HEK293 (cell line): ENCODE measurements around the gene SLC6A4.

Experiments used
- CTCF ChIA-PET: fragments of 350-600 bp; formaldehyde crosslinking; extraction: SDS; loops from one replicate; lab custom pipeline; 2021; ENCODE audit warnings: antibody characterized with exemption; lab: Yijun Ruan, JAX
- POLR2A ChIA-PET: fragments of 300-600 bp; formaldehyde crosslinking; extraction: SDS; loops from one replicate; lab custom pipeline; 2020; ENCODE audit warnings: antibody characterized with exemption, inconsistent platforms; lab: Yijun Ruan, JAX
- H3K27ac ChIP-seq: fragments of 200-500 bp; sonication (Bioruptor generic); 2 replicates; pipeline ENCODE4 v1.5.1; 2014; ENCODE audit warnings: low read depth, low read length, control low read depth, inconsistent platforms; ENCODE audit errors: extremely low read depth
- H3K36me3 ChIP-seq, 2 experiments: fragments of 200-500 bp in 1 of 2; sonication (Bioruptor generic) in 1 of 2; 1 replicate in 1 of 2; 2 replicates in 1 of 2; pipeline ENCODE4 v1.5.1; 2014 to 2017; ENCODE audit warnings: inconsistent platforms in 2 of 2, low read length in 2 of 2; ENCODE audit not compliant: control insufficient read depth in 2 of 2, insufficient read depth in 1 of 2
- H3K4me1 ChIP-seq: fragments of 200-500 bp; sonication (Bioruptor generic); 2 replicates; pipeline ENCODE4 v1.5.1; 2014; ENCODE audit warnings: mild to moderate bottlenecking, low read length, inconsistent platforms; ENCODE audit not compliant: control insufficient read depth, insufficient read depth
- H3K4me3 ChIP-seq: 2 replicates; pipeline ENCODE4 v1.5.1; 2011; ENCODE audit warnings: low read depth, mild to moderate bottlenecking, control low read depth, low read length, moderate library complexity
- H3K9me3 ChIP-seq: fragments of 200-500 bp; sonication (Bioruptor generic); 2 replicates; pipeline ENCODE4 v1.5.1; 2014; ENCODE audit warnings: low read depth, low read length, inconsistent platforms; ENCODE audit not compliant: control insufficient read depth, insufficient read depth
- FEZF1 ChIP-seq: fragments of 450-650 bp; formaldehyde crosslinking; IDR thresholded peaks from 2 replicates; pipeline ENCODE4 v1.5.1; 2016; ENCODE audit warnings: missing biosample characterization, missing genetic modification characterization
- GFI1B ChIP-seq: fragments of 450-650 bp; formaldehyde crosslinking; IDR thresholded peaks from 2 replicates; pipeline ENCODE4 v1.5.1; 2016; ENCODE audit warnings: missing biosample characterization, missing genetic modification characterization
- GLI2 ChIP-seq: fragments of 450-650 bp; formaldehyde crosslinking; IDR thresholded peaks from 2 replicates; pipeline ENCODE4; 2017; ENCODE audit warnings: missing biosample characterization, missing genetic modification characterization, low read depth, borderline replicate concordance
- HOXD13 ChIP-seq: sonication (generic); formaldehyde crosslinking; IDR thresholded peaks from 2 replicates; pipeline ENCODE4 v1.8.0; 2022; ENCODE audit warnings: missing genetic modification reagents, borderline replicate concordance
- SETDB1 ChIP-seq: IDR thresholded peaks from one replicate; pipeline ENCODE4 v1.6.1; 2017; ENCODE audit warnings: mild to moderate bottlenecking, low read length, moderate library complexity, mixed read lengths; ENCODE audit not compliant: insufficient read length
- SP2 ChIP-seq: fragments of 450-650 bp; formaldehyde crosslinking; IDR thresholded peaks from 2 replicates; pipeline ENCODE4 v1.5.1; 2016; ENCODE audit warnings: missing biosample characterization, missing genetic modification characterization
- SP7 ChIP-seq: fragments of 450-650 bp; formaldehyde crosslinking; IDR thresholded peaks from 2 replicates; pipeline ENCODE4 v1.5.1; 2016; ENCODE audit warnings: missing biosample characterization, missing genetic modification characterization
- ZBTB17 ChIP-seq: fragments of 450-650 bp; formaldehyde crosslinking; IDR thresholded peaks from 2 replicates; pipeline ENCODE4 v1.5.1; 2016; ENCODE audit warnings: missing biosample characterization, missing genetic modification characterization
- ZBTB7A ChIP-seq: fragments of 450-650 bp; formaldehyde crosslinking; IDR thresholded peaks from 2 replicates; pipeline ENCODE4 v1.5.1; 2016; ENCODE audit warnings: low read depth, missing biosample characterization, missing genetic modification characterization
- ZFHX2 ChIP-seq: fragments of 450-650 bp; formaldehyde crosslinking; conservative IDR thresholded peaks from 2 replicates; pipeline ENCODE4 v1.5.1; 2016; ENCODE audit warnings: missing biosample characterization, missing genetic modification characterization
- ZFP3 ChIP-seq: fragments of 450-650 bp; formaldehyde crosslinking; IDR thresholded peaks from 2 replicates; pipeline ENCODE4 v1.5.1; 2016; ENCODE audit warnings: low read depth, missing biosample characterization, missing genetic modification characterization
- ZFP41 ChIP-seq: fragments of 450-650 bp; formaldehyde crosslinking; IDR thresholded peaks from 2 replicates; pipeline ENCODE4 v1.5.1; 2016; ENCODE audit warnings: missing biosample characterization, missing genetic modification characterization, borderline replicate concordance
- ZNF138 ChIP-seq: fragments of 450-650 bp; formaldehyde crosslinking; IDR thresholded peaks from 2 replicates; pipeline ENCODE4 v1.5.1; 2016; ENCODE audit warnings: missing biosample characterization, missing genetic modification characterization, borderline replicate concordance
- ZNF157 ChIP-seq: fragments of 450-650 bp; formaldehyde crosslinking; IDR thresholded peaks from 2 replicates; pipeline ENCODE4 v1.5.1; 2016; ENCODE audit warnings: missing biosample characterization, missing genetic modification characterization
- ZNF18 ChIP-seq: fragments of 450-650 bp; formaldehyde crosslinking; IDR thresholded peaks from 2 replicates; pipeline ENCODE4 v1.5.1; 2016; ENCODE audit warnings: missing biosample characterization, missing genetic modification characterization
- ZNF19 ChIP-seq: fragments of 450-650 bp; formaldehyde crosslinking; IDR thresholded peaks from 2 replicates; pipeline ENCODE4; 2016; ENCODE audit warnings: missing biosample characterization, missing genetic modification characterization, low read depth
- ZNF24 ChIP-seq: fragments of 450-650 bp; formaldehyde crosslinking; IDR thresholded peaks from 2 replicates; pipeline ENCODE4 v1.5.1; 2016; ENCODE audit warnings: missing biosample characterization, missing genetic modification characterization
- ZNF292 ChIP-seq: fragments of 450-650 bp; formaldehyde crosslinking; IDR thresholded peaks from 2 replicates; pipeline ENCODE4 v1.5.1; 2016; ENCODE audit warnings: low read depth, missing biosample characterization, missing genetic modification characterization, borderline replicate concordance
- ZNF350 ChIP-seq: fragments of 450-650 bp; formaldehyde crosslinking; IDR thresholded peaks from 2 replicates; pipeline ENCODE4 v1.5.0; 2017; ENCODE audit warnings: missing biosample characterization, mild to moderate bottlenecking, missing genetic modification characterization
- ZNF366 ChIP-seq: fragments of 450-650 bp; formaldehyde crosslinking; conservative IDR thresholded peaks from 2 replicates; pipeline ENCODE4 v1.5.1; 2016; ENCODE audit warnings: missing biosample characterization, missing genetic modification characterization
- ZNF37A ChIP-seq: fragments of 450-650 bp; IDR thresholded peaks from 2 replicates; pipeline ENCODE4 v1.5.1; 2018; ENCODE audit warnings: missing biosample characterization, missing genetic modification characterization
- ZNF473 ChIP-seq: fragments of 450-650 bp; formaldehyde crosslinking; IDR thresholded peaks from 2 replicates; pipeline ENCODE4 v1.5.1; 2017; ENCODE audit warnings: missing biosample characterization, missing genetic modification characterization
- ZNF518A ChIP-seq: fragments of 450-650 bp; formaldehyde crosslinking; conservative IDR thresholded peaks from 2 replicates; pipeline ENCODE4 v1.5.1; 2016; ENCODE audit warnings: low read depth, missing biosample characterization, missing genetic modification characterization
- ZNF521 ChIP-seq: fragments of 450-650 bp; formaldehyde crosslinking; IDR thresholded peaks from 2 replicates; pipeline ENCODE4 v1.5.1; 2017; ENCODE audit warnings: missing biosample characterization, mild to moderate bottlenecking, missing genetic modification characterization
- ZNF585B ChIP-seq: fragments of 450-650 bp; formaldehyde crosslinking; IDR thresholded peaks from 2 replicates; pipeline ENCODE4 v1.5.1; 2016; ENCODE audit warnings: missing biosample characterization, missing genetic modification characterization
- ZNF610 ChIP-seq: fragments of 450-650 bp; formaldehyde crosslinking; IDR thresholded peaks from 2 replicates; pipeline ENCODE4 v1.5.1; 2016; ENCODE audit warnings: missing biosample characterization, missing genetic modification characterization, borderline replicate concordance
- ZNF624 ChIP-seq: fragments of 450-650 bp; formaldehyde crosslinking; IDR thresholded peaks from 2 replicates; pipeline ENCODE4 v1.5.1; 2017; ENCODE audit warnings: missing biosample characterization, missing genetic modification characterization
- ZNF645 ChIP-seq: fragments of 450-650 bp; formaldehyde crosslinking; IDR thresholded peaks from 2 replicates; pipeline ENCODE4; 2016; ENCODE audit warnings: missing biosample characterization, missing genetic modification characterization
- ZNF654 ChIP-seq: fragments of 450-650 bp; formaldehyde crosslinking; IDR thresholded peaks from 2 replicates; pipeline ENCODE4 v1.5.1; 2016; ENCODE audit warnings: low read depth, missing biosample characterization, missing genetic modification characterization
- ZNF707 ChIP-seq: fragments of 450-650 bp; formaldehyde crosslinking; IDR thresholded peaks from 2 replicates; pipeline ENCODE4 v1.5.1; 2016; ENCODE audit warnings: missing biosample characterization, missing genetic modification characterization
- ZNF76 ChIP-seq: fragments of 450-650 bp; formaldehyde crosslinking; IDR thresholded peaks from 2 replicates; pipeline ENCODE4; 2016; ENCODE audit warnings: low read depth, missing biosample characterization, missing genetic modification characterization, borderline replicate concordance
- ZNF785 ChIP-seq: fragments of 450-650 bp; formaldehyde crosslinking; IDR thresholded peaks from 2 replicates; pipeline ENCODE4 v1.5.1; 2016; ENCODE audit warnings: missing biosample characterization, missing genetic modification characterization

Gene SLC6A4

GRCh38 chr17:30249460-30249859 is 14.0 kb upstream of the SLC6A4 start:
- no peak for TF ChIP-seq ZNF24 (tag by site-specific recombination)
- TF ChIP-seq ZBTB17 (tag by site-specific recombination), result no peak
- TF ChIP-seq ZNF654, result no peak
- no peak for TF ChIP-seq ZNF138 (tag by site-specific recombination)
- TF ChIP-seq ZNF366 (tag by site-specific recombination), result no peak
- TF ChIP-seq SETDB1, result no peak
- no peak for TF ChIP-seq ZNF350 (tag by site-specific recombination)
- TF ChIP-seq ZNF18 (tag by site-specific recombination), result no peak
- TF ChIP-seq HOXD13 (CRISPR knock-in tag), result no peak
- no peak for TF ChIP-seq FEZF1 (tag by site-specific recombination)
- TF ChIP-seq GFI1B (tag by site-specific recombination), result no peak
- no peak for TF ChIP-seq ZBTB7A (tag by site-specific recombination)
- TF ChIP-seq ZNF521 (tag by site-specific recombination), result no peak
- no peak for TF ChIP-seq ZNF610 (tag by site-specific recombination)
- TF ChIP-seq ZNF473 (tag by site-specific recombination), result no peak
- TF ChIP-seq SP7 (tag by site-specific recombination), result no peak
- no peak for TF ChIP-seq ZFP3 (tag by site-specific recombination)
- TF ChIP-seq ZNF624 (tag by site-specific recombination), result no peak
- TF ChIP-seq ZNF37A (tag by site-specific recombination), result no peak
- Histone ChIP-seq H3K4me3 (no peak overlapping the region), H3K4me1 (no peaks in the 10 kb centered on the region), H3K36me3 (peaks cover 31 to 65% of the 10 kb centered on the region in 2 experiments; a peak in 2 of 3 replicates), H3K27ac (no peak overlapping the region), H3K9me3 (no peaks in the 10 kb centered on the region)
- POLR2A ChIA-PET, result no interaction called here
- CTCF ChIA-PET, result no interaction called here

GRCh38 chr17:30248786-30249185 is 13.3 kb upstream of the SLC6A4 start:
- Histone ChIP-seq H3K9me3 (no peaks in the 10 kb centered on the region), H3K27ac (no peak overlapping the region), H3K36me3 (peaks cover 31 to 65% of the 10 kb centered on the region in 2 experiments; a peak in 2 of 3 replicates), H3K4me3 (no peak overlapping the region), H3K4me1 (no peaks in the 10 kb centered on the region)
- ChIA-PET POLR2A (no interaction called here), CTCF (interaction anchor here (1.4 kb wide), 1 partner anchor 17 kb away, joined by 5 read pairs; no protein-coding TSS in a partner anchor)
- TF ChIP-seq ZFP41 (no peak), GLI2 (no peak), ZNF585B (tag by site-specific recombination) (no peak), ZNF785 (tag by site-specific recombination) (no peak), ZNF518A (tag by site-specific recombination) (no peak), ZNF707 (tag by site-specific recombination) (no peak), ZFHX2 (tag by site-specific recombination) (no peak), ZNF645 (tag by site-specific recombination) (no peak), SP2 (tag by site-specific recombination) (no peak), ZNF157 (tag by site-specific recombination) (no peak), ZNF292 (tag by site-specific recombination) (no peak), ZNF76 (tag by site-specific recombination) (no peak), ZNF19 (no peak)
